ENCODE results near the gene PPP1R2.
"Not testable (repeated sequence)": the region's sequence is repeated elsewhere in the genome, so short reads cannot be mapped to it uniquely, and the experiment has no call there.

PPP1R2 gene

GRCh38 chr3:195542698-195543499, at the start of gene PPP1R2:
Gene PPP1R2 (minus strand): TSS chr3:195543325. CDS start chr3:195543025, 300 bp downstream.
- CTCF ChIA-PET, result no interaction called here
- POLR2A ChIA-PET (ENCODE audit: low non-redundant PET), result interaction anchor here (0.5 to 0.7 kb wide), 2 partner anchors 37 to 104 kb away, joined by 3 to 4 read pairs; no protein-coding TSS in a partner anchor

GRCh38 chr3:195591852-195592251, 48.7 kb upstream of the PPP1R2 start:
- DNase-seq (ENCODE audit: low spot score), result no peak
- no peak for TF ChIP-seq CTCF (conservative IDR thresholded peaks at IDR 0.05; ENCODE audit: low read depth)
- ChIA-PET POLR2A (ENCODE audit: low non-redundant PET) (no interaction called here), CTCF (no interaction called here)
- H3K27ac ChIP-seq, result no peak overlapping the region

More at GRCh38 chr3:195542698-195543499, at the start of gene PPP1R2:
- TF ChIP-seq CTCF (conservative IDR thresholded peaks at IDR 0.05; ENCODE audit: low read depth), result no peak
- peak; percentile 93 for DNase-seq (ENCODE audit: low spot score)
- peak within 1 kb of the TSS; percentile 80 for H3K27ac ChIP-seq

- ChIA-PET CTCF (no interaction called here), POLR2A (ENCODE audit: low non-redundant PET) (no interaction called here)
- no peak for DNase-seq (ENCODE audit: low spot score)
- H3K27ac ChIP-seq, result no peak overlapping the region
- no peak for TF ChIP-seq CTCF (conservative IDR thresholded peaks at IDR 0.05; ENCODE audit: low read depth)
These were observed 48.1 kb upstream of the PPP1R2 start for GRCh38 chr3:195591220-195591619.

GRCh38 chr3:195590381-195590780, 47.3 kb upstream of the PPP1R2 start:
- CTCF ChIA-PET; H3K27ac ChIP-seq; POLR2A ChIA-PET (ENCODE audit: low non-redundant PET); DNase-seq (ENCODE audit: low spot score): not testable (repeated sequence)

- DNase-seq (ENCODE audit: low spot score); POLR2A ChIA-PET (ENCODE audit: low non-redundant PET); H3K27ac ChIP-seq; CTCF ChIA-PET: not testable (repeated sequence)
These were observed 46.7 kb upstream of the PPP1R2 start for GRCh38 chr3:195589796-195590195.

- POLR2A ChIA-PET (ENCODE audit: low non-redundant PET), result no interaction called here
- TF ChIP-seq CTCF (conservative IDR thresholded peaks at IDR 0.05; ENCODE audit: low read depth), result no peak
- DNase-seq (ENCODE audit: low spot score), result no peak
- CTCF ChIA-PET, result interaction anchor here (0.6 kb wide), 1 partner anchor 36 kb away, joined by 3 read pairs; no protein-coding TSS in a partner anchor
- H3K27ac ChIP-seq, result no peak overlapping the region
These were observed 44.7 kb upstream of the PPP1R2 start for GRCh38 chr3:195587824-195588223.

- ChIA-PET CTCF (interaction anchor here (0.6 kb wide), 1 partner anchor 331 kb away, joined by 3 read pairs; no protein-coding TSS in a partner anchor), POLR2A (ENCODE audit: low non-redundant PET) (no interaction called here)
- H3K27ac ChIP-seq, result no peak overlapping the region
These were observed 44.3 kb upstream of the PPP1R2 start for GRCh38 chr3:195587406-195587805.

More at GRCh38 chr3:195587406-195587805, 44.3 kb upstream of the PPP1R2 start:
- no peak for TF ChIP-seq CTCF (conservative IDR thresholded peaks at IDR 0.05; ENCODE audit: low read depth)
- DNase-seq (ENCODE audit: low spot score), result no peak

Data from RWPE1 (cell line).